Caco-2 (cell line): ENCODE measurements around the gene SYP. TPM values are rescaled to one million over a fixed set of nuclear protein-coding genes. Genes with fewer than 3 reads are reported as not detected.
"Not testable (repeated sequence)": the region's sequence is repeated elsewhere in the genome, so short reads cannot be mapped to it uniquely, and the experiment has no call there.

Experiments used
- BruUV-seq: library from RNA; stranded (reverse); fragments of 400-500 nt; replicated peaks from 2 replicates; lab custom pipeline; 2021; lab: Mats Ljungman, UMichigan
- CTCF ChIA-PET: fragments of 300-600 bp; sonication (Branson Sonifier 250); formaldehyde crosslinking; loops from one replicate; lab custom pipeline; 2022; ENCODE audit warnings: antibody characterized with exemption; lab: Charles Lee
- POLR2A ChIA-PET: fragments of 300-600 bp; sonication (Branson Sonifier 250); formaldehyde crosslinking; loops from one replicate; lab custom pipeline; 2022; ENCODE audit warnings: antibody characterized with exemption; lab: Charles Lee
- DNase-seq, 2 experiments: peaks; one replicate each; pipeline versions ENCODE4 v3.0.0 to v3.0.0-alpha.2; 2020 to 2022
- H3K27me3 ChIP-seq: replicated peaks from 2 replicates; pipeline ENCODE4 v1.6.0; 2011; ENCODE audit warnings: low read length; ENCODE audit not compliant: control insufficient read depth, insufficient read depth
- H3K36me3 ChIP-seq: 2 replicates; pipeline ENCODE4 v1.5.1; 2011; ENCODE audit warnings: low read length; ENCODE audit not compliant: control insufficient read depth, insufficient read depth
- H3K4me1 ChIP-seq: fragments of 250-450 bp; sonication (Bioruptor Pico); 2 replicates; pipeline ENCODE4 v1.5.1; 2020; ENCODE audit warnings: mild to moderate bottlenecking
- H3K4me3 ChIP-seq: 2 replicates; pipeline ENCODE4 v1.5.1; 2011; ENCODE audit warnings: low read depth, mild to moderate bottlenecking, control low read depth, low read length
- H3K9me3 ChIP-seq: fragments of 250-450 bp; sonication (Bioruptor Pico); 2 replicates; pipeline ENCODE4 v1.5.1; 2020; ENCODE audit warnings: mild to moderate bottlenecking, moderate library complexity
- H3K27ac Mint-ChIP-seq: one replicate; pipeline ENCODE4 v1.8.0; 2022; ENCODE audit warnings: mixed read lengths; ENCODE audit not compliant: unreplicated experiment
- H3K27me3 Mint-ChIP-seq: one replicate; pipeline ENCODE4 v1.8.0; 2022; ENCODE audit warnings: mixed read lengths; ENCODE audit not compliant: insufficient read depth, unreplicated experiment
- H3K36me3 Mint-ChIP-seq: one replicate; pipeline ENCODE4 v1.8.0; 2022; ENCODE audit warnings: mild to moderate bottlenecking, mixed read lengths; ENCODE audit not compliant: insufficient read depth, unreplicated experiment
- H3K4me1 Mint-ChIP-seq: one replicate; pipeline ENCODE4 v1.8.0; 2022; ENCODE audit warnings: low read depth, mixed read lengths; ENCODE audit not compliant: unreplicated experiment
- H3K4me3 Mint-ChIP-seq: one replicate; pipeline ENCODE4 v1.8.0; 2022; ENCODE audit warnings: mild to moderate bottlenecking, moderate library complexity, mixed read lengths; ENCODE audit not compliant: unreplicated experiment
- H3K9me3 Mint-ChIP-seq: one replicate; pipeline ENCODE4 v1.8.0; 2022; ENCODE audit warnings: mixed read lengths; ENCODE audit not compliant: unreplicated experiment
- CTCF ChIP-seq, 2 experiments: fragments of 200-600 bp in 1 of 2; IDR thresholded peaks; 1 replicate in 1 of 2; 2 replicates in 1 of 2; pipeline versions ENCODE4 v1.5.1 to v1.8.0; 2011 to 2022; ENCODE audit warnings: antibody characterized with exemption in 1 of 2, control low read depth in 1 of 2, inconsistent platforms in 1 of 2, low read depth in 1 of 2, low read length in 1 of 2, mild to moderate bottlenecking in 1 of 2, moderate library complexity in 1 of 2; ENCODE audit not compliant: insufficient read depth in 1 of 2, severe bottlenecking in 1 of 2, unreplicated experiment in 1 of 2
- intact Hi-C: fragments of 100-400 bp; cut with micrococcal nuclease; formaldehyde crosslinking; loops from one replicate; pipeline ENCODE4 v1.10.0; 2022; ENCODE audit not compliant: unreplicated experiment
- total RNA-seq: library from RNA; stranded (reverse); gene quantifications from 2 replicates; pipeline ENCODE4 v1.2.3, GENCODE V29; 2022

The SYP gene
- total RNA-seq, 1 experiment from 2014 or later, result 18.3 TPM

- peak overlapping the region; percentile 98 for H3K4me3 Mint-ChIP-seq
- H3K9me3 Mint-ChIP-seq, result no peaks in the 10 kb centered on the region
- peak overlapping the region; percentile 93 for H3K27ac Mint-ChIP-seq
- H3K27me3 ChIP-seq, result no peaks in the 10 kb centered on the region
- TSS peak; percentile 90 for BruUV-seq
- ChIA-PET POLR2A (interaction anchor here (0.6 to 1.2 kb wide), 3 partner anchors 36 to 153 kb away, joined by 3 to 8 read pairs (median 7); partner anchors contain the start of gene GRIPAP1), CTCF (interaction anchor here (0.6 to 1.0 kb wide), 10 partner anchors 17 to 540 kb away, joined by 3 to 27 read pairs (median 4); partner anchors contain the start of genes HDAC6, PLP2 and TFE3)
- peak overlapping the region; percentile 63 for H3K4me3 ChIP-seq
- no peaks in the 10 kb centered on the region for H3K36me3 ChIP-seq
- no peaks in the 10 kb centered on the region for H3K9me3 ChIP-seq
- peak in 1 of 2 experiments; percentile 49 for DNase-seq
- H3K4me1 Mint-ChIP-seq, result no peaks in the 10 kb centered on the region
- intact Hi-C loops, result no loop called here
- TF ChIP-seq CTCF (IDR thresholded peaks at IDR 0.05; ENCODE audit: insufficient read depth in 1 of 2, low read depth in 1 of 2, low read length in 1 of 2, severe bottlenecking in 1 of 2, unreplicated experiment in 1 of 2), result no peak
- H3K4me1 ChIP-seq, result no peaks in the 10 kb centered on the region
- H3K27me3 Mint-ChIP-seq, result no peaks in the 10 kb centered on the region
- no peaks in the 10 kb centered on the region for H3K36me3 Mint-ChIP-seq
Observed at GRCh38 chrX:49155243-49155899, 44.6 kb downstream of the SYP start.

GRCh38 chrX:49153467-49153866 lies 46.5 kb downstream of the SYP start:
- H3K4me3 Mint-ChIP-seq, result no peak overlapping the region
- H3K27me3 Mint-ChIP-seq, result no peaks in the 10 kb centered on the region
- H3K9me3 Mint-ChIP-seq, result no peaks in the 10 kb centered on the region
- Histone ChIP-seq H3K27me3 (no peaks in the 10 kb centered on the region), H3K9me3 (no peaks in the 10 kb centered on the region), H3K4me1 (peaks cover 8% of the 10 kb centered on the region; the same call in 1 of the 2 replicates), H3K4me3 (no peak overlapping the region), H3K36me3 (no peaks in the 10 kb centered on the region)
- no peaks in the 10 kb centered on the region for H3K36me3 Mint-ChIP-seq
- DNase-seq, result no peak
- H3K4me1 Mint-ChIP-seq, result no peaks in the 10 kb centered on the region
- ChIA-PET CTCF (no interaction called here), POLR2A (no interaction called here)
- no peak for TF ChIP-seq CTCF (IDR thresholded peaks at IDR 0.05; ENCODE audit: insufficient read depth in 1 of 2, low read depth in 1 of 2, low read length in 1 of 2, severe bottlenecking in 1 of 2, unreplicated experiment in 1 of 2)
- no TSS peak for BruUV-seq
- H3K27ac Mint-ChIP-seq, result no peak overlapping the region
- intact Hi-C loops, result no loop called here

GRCh38 chrX:49149291-49149690 lies 50.7 kb downstream of the SYP start:
- H3K9me3 Mint-ChIP-seq, H3K9me3 ChIP-seq, H3K36me3 ChIP-seq, H3K27me3 Mint-ChIP-seq, DNase-seq, H3K36me3 Mint-ChIP-seq, CTCF ChIA-PET, POLR2A ChIA-PET, H3K4me1 Mint-ChIP-seq, H3K27me3 ChIP-seq, intact Hi-C loops, H3K4me3 ChIP-seq, H3K4me3 Mint-ChIP-seq, H3K27ac Mint-ChIP-seq, BruUV-seq: not testable (repeated sequence)
- peaks cover 10% of the 10 kb centered on the region; the same call in 1 of the 2 replicates for H3K4me1 ChIP-seq

- CTCF ChIA-PET, H3K4me3 ChIP-seq, H3K4me3 Mint-ChIP-seq, intact Hi-C loops, POLR2A ChIA-PET, H3K27me3 Mint-ChIP-seq, H3K36me3 Mint-ChIP-seq, H3K27me3 ChIP-seq, H3K9me3 ChIP-seq, H3K36me3 ChIP-seq, H3K4me1 Mint-ChIP-seq, BruUV-seq, H3K9me3 Mint-ChIP-seq: not testable (repeated sequence)
- H3K27ac Mint-ChIP-seq, result peak overlapping the region; percentile 64
- peak in 1 of 2 experiments; percentile 9 for DNase-seq
- H3K4me1 ChIP-seq, result peaks cover 10% of the 10 kb centered on the region; the same call in 1 of the 2 replicates
Observed at GRCh38 chrX:49148390-49149100, 51.4 kb downstream of the SYP start.
